Esophagus muscularis mucosa (tissue), 4 donors: Measurements from ENCODE around the gene YIPF2. TPM values are rescaled to one million over a fixed set of nuclear protein-coding genes. Genes with fewer than 3 reads are reported as not detected.
"Not testable (repeated sequence)": the region's sequence is repeated elsewhere in the genome, so short reads cannot be mapped to it uniquely, and the experiment has no call there.

ENCODE experiments used
- DNase-seq: peaks from one replicate; pipeline ENCODE4 v3.0.0-alpha.2; 2017; ENCODE audit errors: extremely low spot score
- H3K27ac ChIP-seq, 4 donors: fragments of 200-600 bp; sonication (generic); replicated peaks in 1 of 4; 1 replicate in 3 of 4; 2 replicates in 1 of 4; pipeline ENCODE4 v1.5.1; 2016 to 2019; ENCODE audit warnings: mild to moderate bottlenecking in 1 of 4
- H3K27me3 ChIP-seq, 4 donors: fragments of 200-600 bp; sonication (generic); one replicate each; pipeline versions ENCODE4 v1.5.1 to v1.6.0; 2016 to 2019
- H3K36me3 ChIP-seq, 4 donors: fragments of 200-600 bp; sonication (generic); one replicate each; pipeline ENCODE4 v1.5.1; 2016 to 2019
- H3K4me1 ChIP-seq, 4 donors: fragments of 200-600 bp; sonication (generic); one replicate each; pipeline ENCODE4 v1.5.1; 2016 to 2019
- H3K4me3 ChIP-seq, 4 donors: fragments of 200-600 bp; sonication (generic); 1 replicate in 2 of 4; 2 replicates in 2 of 4; pipeline ENCODE4 v1.5.1; 2016 to 2019; ENCODE audit warnings: mild to moderate bottlenecking in 4 of 4, moderate library complexity in 1 of 4
- H3K9me3 ChIP-seq, 4 donors: fragments of 200-600 bp; sonication (generic); 1 replicate in 3 of 4; 2 replicates in 1 of 4; pipeline ENCODE4 v1.5.1; 2016 to 2019
- EP300 ChIP-seq: sonication (generic); formaldehyde crosslinking; IDR thresholded peaks from one replicate; pipeline ENCODE4 v1.6.1; 2017; ENCODE audit warnings: antibody characterized with exemption
- POLR2A ChIP-seq: fragments of 450-650 bp; IDR thresholded peaks from one replicate; pipeline ENCODE4 v1.6.1; 2017; ENCODE audit warnings: antibody characterized with exemption, moderate library complexity, mild to moderate bottlenecking, low read depth
- POLR2AphosphoS5 ChIP-seq, 2 donors: sonication (generic); formaldehyde crosslinking; IDR thresholded peaks; one replicate each; pipeline ENCODE4 v1.6.1; 2017; ENCODE audit warnings: antibody characterized with exemption in 2 of 2
- WGBS: methylation state at CpG from one replicate; pipeline ENCODE4 v1.1.5; 2018; 5-methylcytosine and 5-hydroxymethylcytosine counted together
- intact Hi-C: fragments of 100-400 bp; cut with DNase I; formaldehyde crosslinking; loops from one replicate; pipeline ENCODE4 v1.15.1; 2023
- total RNA-seq, 4 donors: library from RNA; depleted of rRNA; stranded (reverse); fragments of >200 nt; gene quantifications; one replicate each; pipeline versions ENCODE4 v1.1.0 to v1.2.1, GENCODE V29; 2016
- TF ChIP-seq, protein P1 (sequence below), 3 experiments: fragments of 200-600 bp in 2 of 3; fragments of 450-650 bp in 1 of 3; sonication (generic) in 2 of 3; IDR thresholded peaks; one replicate each; pipeline ENCODE4 v1.5.1; 2017 to 2019; ENCODE audit warnings: antibody characterized with exemption in 3 of 3, mild to moderate bottlenecking in 2 of 3, moderate library complexity in 1 of 3

YIPF2 gene
- total RNA-seq, 4 donors from 2014 or later, result 23.3 to 50.1 (median 31.0) TPM

GRCh38 chr19:10963865-10964264 lies 35.4 kb upstream of the YIPF2 start:
- WGBS, result 73% methylated on average over 4 of the region's 4 CpGs
- no peaks in the 10 kb centered on the region for H3K27me3 ChIP-seq

GRCh38 chr19:10962863-10963262 lies 34.4 kb upstream of the YIPF2 start:
- 92% methylated on average over 10 of the region's 10 CpGs for WGBS
- H3K27ac ChIP-seq, result no peak overlapping the region
- intact Hi-C loops, result no loop called here
- H3K4me1 ChIP-seq, result peaks cover 16 to 42% (median 31%) of the 10 kb centered on the region in 4 donors
- H3K27me3 ChIP-seq, result no peaks in the 10 kb centered on the region
- no peak overlapping the region for H3K4me3 ChIP-seq
- no peaks in the 10 kb centered on the region for H3K36me3 ChIP-seq
- DNase-seq, result no peak
- TF ChIP-seq, protein P1, sequence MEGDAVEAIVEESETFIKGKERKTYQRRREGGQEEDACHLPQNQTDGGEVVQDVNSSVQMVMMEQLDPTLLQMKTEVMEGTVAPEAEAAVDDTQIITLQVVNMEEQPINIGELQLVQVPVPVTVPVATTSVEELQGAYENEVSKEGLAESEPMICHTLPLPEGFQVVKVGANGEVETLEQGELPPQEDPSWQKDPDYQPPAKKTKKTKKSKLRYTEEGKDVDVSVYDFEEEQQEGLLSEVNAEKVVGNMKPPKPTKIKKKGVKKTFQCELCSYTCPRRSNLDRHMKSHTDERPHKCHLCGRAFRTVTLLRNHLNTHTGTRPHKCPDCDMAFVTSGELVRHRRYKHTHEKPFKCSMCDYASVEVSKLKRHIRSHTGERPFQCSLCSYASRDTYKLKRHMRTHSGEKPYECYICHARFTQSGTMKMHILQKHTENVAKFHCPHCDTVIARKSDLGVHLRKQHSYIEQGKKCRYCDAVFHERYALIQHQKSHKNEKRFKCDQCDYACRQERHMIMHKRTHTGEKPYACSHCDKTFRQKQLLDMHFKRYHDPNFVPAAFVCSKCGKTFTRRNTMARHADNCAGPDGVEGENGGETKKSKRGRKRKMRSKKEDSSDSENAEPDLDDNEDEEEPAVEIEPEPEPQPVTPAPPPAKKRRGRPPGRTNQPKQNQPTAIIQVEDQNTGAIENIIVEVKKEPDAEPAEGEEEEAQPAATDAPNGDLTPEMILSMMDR (IDR thresholded peaks at IDR 0.05), result no peak
- TF ChIP-seq EP300 (no peak), POLR2A (no peak), POLR2AphosphoS5 (IDR thresholded peaks at IDR 0.05) (no peak)
- no peaks in the 10 kb centered on the region for H3K9me3 ChIP-seq

More at GRCh38 chr19:10963865-10964264, 35.4 kb upstream of the YIPF2 start:
- Histone ChIP-seq H3K9me3 (no peaks in the 10 kb centered on the region), H3K4me3 (no peak overlapping the region), H3K36me3 (no peaks in the 10 kb centered on the region), H3K4me1 (peaks cover 19 to 50% (median 35%) of the 10 kb centered on the region in 4 donors), H3K27ac (no peak overlapping the region)
- no peak for DNase-seq
- TF ChIP-seq EP300, result no peak
- no peak for TF ChIP-seq POLR2AphosphoS5 (IDR thresholded peaks at IDR 0.05)
- intact Hi-C loops, result no loop called here

- TF ChIP-seq EP300 (no peak), POLR2AphosphoS5 (IDR thresholded peaks at IDR 0.05) (peak in 1 of 2 donors; percentile 9)
- Histone ChIP-seq H3K36me3 (no peaks in the 10 kb centered on the region), H3K27ac (peak overlapping the region; percentile 94 to 97 (median 96)), H3K27me3 (no peaks in the 10 kb centered on the region), H3K4me3 (peak overlapping the region; percentile 75 to 95 (median 82)), H3K9me3 (no peaks in the 10 kb centered on the region), H3K4me1 (peaks cover 16 to 42% (median 31%) of the 10 kb centered on the region in 4 donors)
- DNase-seq, result no peak
- under 1% methylated on average over 9 of the region's 92 CpGs for WGBS
- intact Hi-C loops, result no loop called here
Observed at GRCh38 chr19:10961073-10961860, 32.8 kb upstream of the YIPF2 start.

GRCh38 chr19:10960314-10961072 lies 32.1 kb upstream of the YIPF2 start, which contains the start of gene SMARCA4:
Gene SMARCA4 (plus strand): TSS chr19:10961030. CDS start chr19:10984152, 23,122 bp downstream.
- no peaks in the 10 kb centered on the region for H3K9me3 ChIP-seq
- peaks cover 16 to 39% (median 31%) of the 10 kb centered on the region in 4 donors for H3K4me1 ChIP-seq
- no peaks in the 10 kb centered on the region for H3K27me3 ChIP-seq
- 2% methylated on average over 4 of the region's 100 CpGs for WGBS
- H3K4me3 ChIP-seq, result peak within 1 kb of the TSS; percentile 75 to 95 (median 82)
- TF ChIP-seq POLR2A, result peak; percentile 88
- TF ChIP-seq EP300, result no peak
- peak; percentile 97 to 98 for TF ChIP-seq POLR2AphosphoS5 (IDR thresholded peaks at IDR 0.05)
- TF ChIP-seq, protein P1 (IDR thresholded peaks at IDR 0.05), result peak in 1 of 3 experiments; percentile 33
- H3K36me3 ChIP-seq, result no peaks in the 10 kb centered on the region
- H3K27ac ChIP-seq, result peak within 1 kb of the TSS; percentile 94 to 97 (median 96)
- intact Hi-C loops, result no loop called here
- peak; percentile 98 for DNase-seq

GRCh38 chr19:10959277-10959968 lies 31.0 kb upstream of the YIPF2 start:
- intact Hi-C loops, H3K27me3 ChIP-seq, H3K36me3 ChIP-seq, DNase-seq, H3K9me3 ChIP-seq: not testable (repeated sequence)
- H3K4me1 ChIP-seq, result peaks cover 16 to 36% (median 29%) of the 10 kb centered on the region in 4 donors
- H3K27ac ChIP-seq, result peak overlapping the region; percentile 94 to 97 (median 96)
- WGBS, result 94% methylated on average over 19 of the region's 19 CpGs
- H3K4me3 ChIP-seq, result peak overlapping the region; percentile 75 to 95 (median 82)
